MCF 10A (cell line): ENCODE data around the gene CXorf38. TPM values are rescaled to one million over a fixed set of nuclear protein-coding genes. Genes with fewer than 3 reads are reported as not detected.

Experiments used
- BruUV-seq: library from RNA; stranded (reverse); fragments of 400-500 nt; replicated peaks from 2 replicates; lab custom pipeline; 2021; lab: Mats Ljungman, UMichigan
- CTCF ChIA-PET: fragments of 300-600 bp; sonication (Branson Sonifier 250); formaldehyde crosslinking; extraction: SDS; loops from one replicate; lab custom pipeline; 2021; ENCODE audit warnings: antibody characterized with exemption, inconsistent platforms; lab: Yijun Ruan, JAX
- POLR2A ChIA-PET: fragments of 300-600, 350-650 bp; sonication (Branson Sonifier 250); formaldehyde crosslinking; extraction: SDS; loops from one replicate; lab custom pipeline; 2020; ENCODE audit warnings: antibody characterized with exemption, inconsistent platforms; lab: Yijun Ruan, JAX
- DNase-seq: peaks from one replicate; pipeline ENCODE4 v3.0.0-alpha.2; 2018; ENCODE audit not compliant: unreplicated experiment
- H3K27ac Mint-ChIP-seq: one replicate; pipeline ENCODE4 v1.8.0; 2022; ENCODE audit warnings: mild to moderate bottlenecking, low read depth, mixed read lengths; ENCODE audit not compliant: unreplicated experiment
- H3K27me3 Mint-ChIP-seq: one replicate; pipeline ENCODE4 v1.8.0; 2022; ENCODE audit warnings: mixed read lengths; ENCODE audit not compliant: insufficient read depth, unreplicated experiment
- H3K36me3 Mint-ChIP-seq: one replicate; pipeline ENCODE4 v1.8.0; 2022; ENCODE audit warnings: mild to moderate bottlenecking, moderate library complexity, mixed read lengths; ENCODE audit not compliant: insufficient read depth, unreplicated experiment
- H3K4me1 Mint-ChIP-seq: one replicate; pipeline ENCODE4 v1.8.0; 2022; ENCODE audit warnings: mixed read lengths; ENCODE audit not compliant: insufficient read depth, unreplicated experiment
- H3K4me3 Mint-ChIP-seq: one replicate; pipeline ENCODE4 v1.8.0; 2022; ENCODE audit warnings: mild to moderate bottlenecking, moderate library complexity, mixed read lengths; ENCODE audit not compliant: unreplicated experiment
- H3K9me3 Mint-ChIP-seq: one replicate; pipeline ENCODE4 v1.8.0; 2022; ENCODE audit warnings: mixed read lengths; ENCODE audit not compliant: unreplicated experiment
- CTCF ChIP-seq: fragments of 200-600 bp; IDR thresholded peaks from one replicate; pipeline ENCODE4 v1.8.0; 2022; ENCODE audit warnings: antibody characterized with exemption, mild to moderate bottlenecking; ENCODE audit not compliant: unreplicated experiment
- intact Hi-C: fragments of 100-400 bp; cut with micrococcal nuclease; formaldehyde crosslinking; loops from 2 replicates; pipeline ENCODE4 v1.14.1; 2022
- total RNA-seq: library from RNA; stranded (reverse); gene quantifications from 2 replicates; pipeline ENCODE4 v1.2.3, GENCODE V29; 2022

CXorf38 gene
- total RNA-seq, 1 experiment from 2014 or later = 21.4 TPM

DNA sequence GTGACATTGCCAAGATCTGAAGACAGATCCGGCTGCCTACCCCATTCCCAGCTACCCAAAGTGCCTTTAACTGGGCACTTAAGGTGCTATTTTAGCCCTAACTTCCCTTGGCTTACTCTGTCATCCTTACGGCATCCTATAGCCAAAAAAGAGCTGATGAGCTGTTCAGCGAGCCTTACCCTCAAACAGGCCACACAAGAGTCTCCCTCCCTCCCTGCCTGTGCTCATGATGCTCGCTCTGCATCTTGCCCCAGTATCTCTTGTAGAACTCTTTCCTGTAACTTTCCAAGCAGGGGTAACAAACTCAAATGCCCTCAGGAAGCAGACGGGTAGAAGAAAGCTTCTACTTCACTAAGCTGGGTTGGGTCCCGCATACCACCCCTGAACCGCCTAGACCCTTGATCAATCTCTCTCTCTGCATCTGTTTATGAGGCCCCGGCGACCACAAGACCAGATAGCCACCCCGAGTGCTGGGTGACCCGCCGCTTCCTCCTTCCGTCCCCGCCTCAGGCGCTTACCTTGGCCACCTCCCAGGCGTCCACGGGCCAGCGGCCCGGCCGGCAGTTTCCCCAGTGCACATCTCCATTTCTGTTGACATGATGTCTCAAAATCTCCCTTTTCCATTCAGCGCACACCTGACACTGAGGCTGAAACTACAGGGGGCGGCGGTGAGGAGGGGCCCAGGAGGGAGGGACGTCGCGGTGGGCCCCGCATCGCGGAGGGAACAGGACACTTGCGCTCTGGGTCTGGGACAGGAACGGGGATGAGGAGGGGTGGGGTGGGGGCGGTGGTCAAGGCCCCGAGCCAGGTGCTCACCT, 663 bp downstream of the CXorf38 start:
- Mint-ChIP-seq H3K27me3 (peaks cover 50% of the 10 kb centered on the region), H3K4me1 (peaks cover 16% of the 10 kb centered on the region), H3K36me3 (peaks cover 4% of the 10 kb centered on the region), H3K9me3 (no peaks in the 10 kb centered on the region), H3K27ac (peak overlapping the region; percentile 90), H3K4me3 (peak overlapping the region; percentile 85)
- DNase-seq = no peak
- BruUV-seq = TSS peak; percentile 13
- CTCF ChIA-PET = interaction anchor here (0.6 to 2.0 kb wide), 2 partner anchors 148 to 566 kb away, joined by 3 to 8 read pairs; no protein-coding TSS in a partner anchor
- no peak for TF ChIP-seq CTCF
- POLR2A ChIA-PET = interaction anchor here (0.6 to 2.6 kb wide), 6 partner anchors 66 to 535 kb away, joined by 3 to 18 read pairs (median 3); partner anchors contain the start of gene ATP6AP2
- intact Hi-C loops = loop anchor here (5.0 kb wide), 1 partner anchor 104 kb away; no protein-coding TSS in a partner anchor

GRCh38 chrX:40644821-40645358, 2.5 kb downstream of the CXorf38 start:
- intact Hi-C loops = loop anchor here (5.0 kb wide), 1 partner anchor 103 kb away; no protein-coding TSS in a partner anchor
- peaks cover 16% of the 10 kb centered on the region for H3K4me1 Mint-ChIP-seq
- H3K4me3 Mint-ChIP-seq = peak overlapping the region; percentile 74
- CTCF ChIA-PET = interaction anchor here (0.5 to 1.7 kb wide), 3 partner anchors 27 to 699 kb away, joined by 3 to 6 read pairs (median 3); no protein-coding TSS in a partner anchor
- H3K27me3 Mint-ChIP-seq = peaks cover 47% of the 10 kb centered on the region
- POLR2A ChIA-PET = interaction anchor here (2.6 kb wide), 1 partner anchor 64 kb away, joined by 18 read pairs; the partner anchor contains the start of gene ATP6AP2
- no peak for TF ChIP-seq CTCF
- DNase-seq = peak; percentile 54
- H3K9me3 Mint-ChIP-seq = no peaks in the 10 kb centered on the region
- peaks cover 10% of the 10 kb centered on the region for H3K36me3 Mint-ChIP-seq
- no TSS peak for BruUV-seq
- H3K27ac Mint-ChIP-seq = peak overlapping the region; percentile 41

- H3K27ac Mint-ChIP-seq = peak overlapping the region; percentile 41
Observed at GRCh38 chrX:40644176-40644575, 3.2 kb downstream of the CXorf38 start.

More at GRCh38 chrX:40644176-40644575, 3.2 kb downstream of the CXorf38 start:
- POLR2A ChIA-PET = interaction anchor here (0.7 to 2.6 kb wide), 2 partner anchors 63 to 987 kb away, joined by 3 to 18 read pairs; partner anchors contain the start of gene ATP6AP2
- TF ChIP-seq CTCF = no peak
- H3K4me3 Mint-ChIP-seq = peak overlapping the region; percentile 74
- CTCF ChIA-PET = interaction anchor here (0.5 to 1.7 kb wide), 2 partner anchors 99 to 698 kb away, joined by 3 to 6 read pairs; no protein-coding TSS in a partner anchor
- BruUV-seq = no TSS peak
- no peaks in the 10 kb centered on the region for H3K9me3 Mint-ChIP-seq
- H3K4me1 Mint-ChIP-seq = peaks cover 16% of the 10 kb centered on the region
- no peak for DNase-seq
- peaks cover 43% of the 10 kb centered on the region for H3K27me3 Mint-ChIP-seq
- peaks cover 10% of the 10 kb centered on the region for H3K36me3 Mint-ChIP-seq
- intact Hi-C loops = no loop called here
